ENCODE results near the gene ARHGAP21.

The ARHGAP21 gene

GRCh38 chr10:24569828-24570657 is 153.6 kb downstream of the ARHGAP21 start:
- no peak for DNase-seq

DNA sequence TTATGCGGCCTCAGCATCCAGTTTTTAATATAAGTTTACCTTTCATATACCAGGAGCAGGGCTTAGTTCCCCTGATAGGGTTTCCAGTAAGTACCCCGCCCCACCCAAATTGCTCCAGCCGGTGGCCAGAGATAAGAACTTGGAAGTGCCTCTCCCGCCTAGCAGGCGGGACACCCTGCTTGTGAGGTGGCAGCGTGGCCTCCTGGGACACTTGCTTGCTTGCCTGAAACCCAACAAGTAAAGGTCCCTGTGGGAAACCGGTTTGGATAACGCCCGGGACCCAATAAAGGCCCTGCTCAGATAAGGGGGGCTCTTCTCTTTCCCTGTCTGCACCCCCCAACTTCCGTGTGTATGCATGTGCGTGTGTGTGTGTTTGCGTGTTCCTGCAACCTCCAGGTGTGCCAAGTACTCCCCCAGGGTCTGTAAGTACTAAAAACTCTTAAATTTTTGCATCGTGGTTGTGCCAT is 154.3 kb downstream of the ARHGAP21 start:
- no peak for DNase-seq

GRCh38 chr10:24568042-24568441 is 155.6 kb downstream of the ARHGAP21 start:
- no peak for DNase-seq

- peak; percentile 32 for DNase-seq
These were observed 162.2 kb downstream of the ARHGAP21 start for GRCh38 chr10:24561453-24561852.

GRCh38 chr10:24556750-24557742 is 166.6 kb downstream of the ARHGAP21 start:
- peak; percentile 64 for DNase-seq

DNA sequence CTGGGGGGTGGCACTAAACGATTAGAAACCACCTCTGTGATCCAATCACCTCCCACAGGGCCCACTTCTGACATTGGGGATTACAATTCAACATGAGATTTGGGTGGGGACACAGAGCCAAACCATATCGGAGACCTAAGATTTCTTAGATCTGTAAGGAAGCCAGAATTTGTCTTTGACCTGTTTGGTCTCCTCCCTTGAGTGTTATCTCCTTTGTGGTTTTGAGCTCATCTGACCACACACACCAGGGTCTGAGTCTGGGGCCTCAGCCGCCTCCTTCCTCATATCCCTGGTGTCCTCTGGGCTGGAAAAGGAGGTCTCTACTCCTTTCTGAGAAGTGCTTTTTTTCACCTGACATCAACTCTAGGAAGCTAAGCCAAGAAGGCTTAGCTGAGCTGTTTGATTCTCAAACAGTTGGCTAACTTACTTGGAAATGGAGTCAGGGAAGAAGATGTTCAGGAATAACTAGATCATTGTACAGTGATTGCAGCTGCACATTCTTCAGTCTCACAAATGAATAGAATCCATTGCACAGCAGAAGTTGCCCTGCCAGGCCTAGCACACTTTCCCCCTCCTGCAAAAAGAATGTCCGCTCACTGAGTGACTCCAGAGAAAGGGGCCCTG is 167.4 kb downstream of the ARHGAP21 start:
- no peak for DNase-seq

DNA sequence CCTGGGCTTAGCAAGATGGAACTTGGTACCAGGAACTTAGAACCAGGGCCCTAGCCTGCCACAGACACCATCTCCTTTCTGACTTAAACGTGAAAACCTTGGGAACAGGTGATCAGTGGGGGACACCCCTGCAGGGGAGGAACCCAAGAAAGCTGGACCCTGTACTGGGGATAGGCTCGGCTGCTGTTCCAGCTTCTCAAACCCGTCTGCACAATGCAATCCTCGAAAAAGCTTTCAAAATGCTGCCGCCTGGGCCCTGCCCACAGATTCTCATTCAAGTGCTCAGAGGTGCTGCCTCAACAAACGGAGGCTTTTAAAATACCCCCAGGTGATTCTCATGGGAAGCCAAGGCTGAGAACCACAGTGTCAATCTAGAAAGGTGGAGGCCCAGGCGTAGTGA is 169.7 kb downstream of the ARHGAP21 start:
- DNase-seq: no peak

- no peak for DNase-seq
These were observed 170.6 kb downstream of the ARHGAP21 start for GRCh38 chr10:24553051-24553612.

DNA sequence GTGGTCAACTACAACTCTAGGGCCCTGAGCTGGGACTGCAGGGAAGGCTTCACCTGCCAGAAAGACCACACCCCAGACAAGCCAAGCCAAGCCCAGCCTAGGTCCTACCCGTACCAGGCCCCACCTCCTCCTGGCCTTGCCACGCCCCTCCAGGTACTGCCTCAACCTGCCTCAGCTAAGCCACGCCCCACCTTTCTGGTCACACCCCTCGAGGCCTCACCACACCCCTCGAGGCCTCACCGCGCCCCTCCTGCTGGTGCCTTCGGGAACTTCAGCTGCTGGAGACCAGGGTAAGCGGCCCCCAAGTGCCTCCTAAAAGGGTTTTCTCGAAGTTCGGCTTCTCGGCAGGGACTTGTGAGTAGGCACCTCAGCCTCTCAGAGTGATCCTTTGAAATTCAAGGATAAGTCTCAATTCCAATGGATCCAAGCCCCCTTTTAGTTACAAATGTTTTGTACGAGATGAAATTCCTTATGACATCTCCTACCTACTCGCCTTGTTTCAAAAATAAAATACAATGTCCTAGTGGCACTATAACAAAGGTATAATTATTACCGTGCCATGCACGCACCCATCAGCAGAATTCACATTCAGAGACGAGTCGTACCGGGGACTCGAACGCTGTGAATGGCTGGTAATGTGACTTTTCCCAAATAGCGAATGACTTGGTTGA is 171.2 kb downstream of the ARHGAP21 start:
- no peak for DNase-seq

DNA sequence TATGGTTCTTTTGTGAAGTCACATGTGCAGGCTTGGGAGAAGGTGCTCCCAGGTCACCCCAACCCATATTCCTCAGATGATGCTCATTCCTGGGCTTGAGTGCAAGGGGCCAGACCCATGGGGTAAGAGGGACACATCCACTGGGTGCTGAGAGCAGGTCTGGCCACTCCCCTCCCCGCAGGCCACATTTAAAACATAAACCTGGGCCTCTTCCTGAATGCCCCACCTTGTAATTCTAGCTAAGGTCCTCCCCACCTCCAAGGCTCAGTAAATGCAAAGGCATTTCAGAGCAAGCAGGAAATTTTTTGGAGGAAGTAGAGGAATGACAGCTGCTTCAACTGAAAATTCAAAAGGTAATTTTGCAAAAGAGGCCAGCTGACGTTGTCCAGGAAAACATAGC is 172.5 kb downstream of the ARHGAP21 start:
- no peak for DNase-seq

DNA sequence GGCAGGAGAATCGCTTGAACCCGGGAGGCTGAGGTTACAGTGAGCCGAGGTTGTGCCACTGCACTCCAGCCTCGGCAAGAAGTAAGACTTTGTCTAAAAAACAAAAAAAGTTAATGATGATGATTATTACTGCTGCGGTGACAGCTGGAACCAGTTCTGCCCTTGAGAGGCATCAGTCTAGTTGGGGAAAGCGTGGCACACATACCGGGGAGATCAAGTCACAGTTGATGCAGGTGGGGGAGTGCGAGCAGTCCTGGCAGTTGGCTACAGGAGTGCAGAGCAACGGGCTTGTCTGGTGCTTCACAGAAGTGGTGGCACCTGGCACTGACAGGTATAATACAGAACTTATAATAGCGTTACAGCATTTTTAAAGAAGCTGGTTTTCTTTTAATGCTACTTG is 173.0 kb downstream of the ARHGAP21 start:
- DNase-seq: no peak

DNA sequence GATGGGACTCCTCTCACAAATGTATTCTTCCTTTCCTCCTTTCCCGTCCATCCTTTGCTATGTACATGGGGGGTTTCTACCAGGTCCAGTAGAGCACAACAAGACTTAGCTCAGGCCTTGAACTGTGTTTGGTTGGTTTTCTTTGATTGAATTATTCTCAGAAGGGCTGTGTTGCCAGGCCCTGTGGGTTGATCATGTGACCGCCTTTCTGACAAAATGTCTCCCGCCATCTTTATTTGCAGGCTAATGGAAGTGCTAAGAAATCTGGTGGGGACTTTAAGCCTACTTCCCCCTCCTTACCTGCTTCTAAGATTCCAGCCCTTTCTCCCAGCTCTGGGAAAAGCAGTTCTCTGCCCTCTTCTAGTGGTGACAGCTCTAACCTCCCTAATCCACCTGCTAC is 178.1 kb downstream of the ARHGAP21 start:
- DNase-seq: no peak

DNA sequence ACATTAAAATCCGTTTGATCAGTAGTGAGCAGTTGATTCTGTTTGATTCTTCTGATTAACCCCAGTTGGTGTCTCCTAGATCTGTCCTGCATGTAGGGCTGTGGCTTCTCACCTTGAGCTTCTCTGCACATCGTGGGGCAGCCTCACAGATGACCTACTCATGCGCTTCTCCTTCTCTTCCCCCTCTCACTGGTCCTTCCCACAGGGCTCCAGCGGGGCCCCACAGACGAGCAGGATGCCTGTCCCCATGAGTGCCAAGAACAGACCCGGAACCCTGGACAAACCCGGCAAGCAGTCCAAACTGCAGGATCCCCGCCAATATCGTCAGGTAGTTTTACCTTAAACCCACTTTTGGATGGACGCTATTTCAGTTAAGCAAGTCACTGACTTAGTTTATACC is 178.9 kb downstream of the ARHGAP21 start:
- DNase-seq: no peak

GRCh38 chr10:24542314-24543270 is 181.1 kb downstream of the ARHGAP21 start:
- no peak for DNase-seq

DNA sequence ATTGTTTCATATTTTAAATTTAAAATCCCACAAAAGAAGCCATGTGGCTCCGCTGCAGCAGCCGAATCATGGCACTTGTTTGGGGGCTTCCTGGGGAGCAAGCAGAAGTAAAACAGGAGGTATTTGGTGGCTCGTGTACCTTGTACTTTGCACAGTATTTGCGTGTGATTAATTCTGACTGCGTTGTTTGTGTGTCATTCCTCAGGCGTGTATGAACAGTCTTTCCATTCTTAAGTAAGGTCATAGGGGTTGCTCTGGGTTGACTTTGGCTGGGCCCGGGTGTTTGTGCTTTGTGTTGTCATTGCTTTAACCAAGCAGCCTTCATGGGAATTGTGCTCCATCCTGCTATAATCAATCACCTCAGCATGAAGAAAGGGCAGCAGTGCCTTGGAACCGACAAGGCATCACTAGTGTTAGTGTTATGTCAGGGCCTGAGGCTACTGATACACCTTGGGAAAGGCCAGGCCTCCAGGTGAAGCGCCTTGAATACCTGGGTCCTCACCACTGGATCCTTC is 182.4 kb downstream of the ARHGAP21 start:
- DNase-seq: no peak

- no peak for DNase-seq
These were observed 187.1 kb downstream of the ARHGAP21 start for GRCh38 chr10:24536636-24537035.

DNA sequence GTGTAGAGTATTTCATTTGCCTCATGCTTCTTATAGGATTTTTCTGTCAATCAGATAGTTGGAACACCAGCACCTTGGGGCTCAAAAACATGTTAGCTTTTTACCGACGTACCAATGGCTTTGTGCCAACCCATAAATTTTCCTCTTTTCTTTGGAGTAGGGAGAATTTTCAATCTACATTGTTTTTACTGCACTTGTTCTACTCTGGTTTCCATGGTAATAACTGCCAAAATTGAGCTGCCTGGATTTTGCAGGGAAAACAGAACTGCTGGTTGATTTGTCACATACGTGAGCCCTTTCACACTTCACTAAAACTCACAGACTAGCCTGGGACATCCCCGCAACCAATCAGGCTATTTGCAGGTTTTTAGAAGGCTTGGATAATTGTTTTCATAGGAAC is 189.7 kb downstream of the ARHGAP21 start:
- no peak for DNase-seq

Data from fibroblast of skin of right quadriceps (primary cell).